Activated CD8-positive, alpha-beta memory T cell treated with anti-CD3 and anti-CD28 coated beads, Interleukin-2, amount 10 ng/mL, durations not matched to agents 7 days and 5 days (primary cell): ENCODE data around the gene DDC. TPM values are rescaled to one million over a fixed set of nuclear protein-coding genes. Genes with fewer than 3 reads are reported as not detected.

ENCODE experiments used
- ATAC-seq: fragments of 150-1000 bp; cut with Tn5 transposase; one replicate; pipeline ENCODE4 v1.10.0; 2021; ENCODE audit warnings: moderate library complexity
- CTCF ChIA-PET: fragments of 350-600 bp; sonication (Branson Sonifier 250); formaldehyde crosslinking; loops from one replicate; lab custom pipeline; 2021; ENCODE audit warnings: antibody characterized with exemption; lab: Charles Lee
- DNase-seq: peaks from one replicate; pipeline ENCODE4 v3.0.0-alpha.2; 2020
- H3K27ac Mint-ChIP-seq: one replicate; pipeline ENCODE4 v1.8.0; 2021; ENCODE audit warnings: mild to moderate bottlenecking, mixed read lengths
- H3K27me3 Mint-ChIP-seq: one replicate; pipeline ENCODE4 v1.8.0; 2021; ENCODE audit warnings: mixed read lengths
- H3K36me3 Mint-ChIP-seq: one replicate; pipeline ENCODE4 v1.8.0; 2021; ENCODE audit warnings: mild to moderate bottlenecking, mixed read lengths
- H3K4me1 Mint-ChIP-seq: one replicate; pipeline ENCODE4 v1.8.0; 2021; ENCODE audit warnings: mixed read lengths
- H3K4me3 Mint-ChIP-seq: one replicate; pipeline ENCODE4 v1.8.0; 2021; ENCODE audit warnings: mild to moderate bottlenecking, moderate library complexity, mixed read lengths
- H3K9me3 Mint-ChIP-seq: one replicate; pipeline ENCODE4 v1.8.0; 2022; ENCODE audit warnings: low read depth, mixed read lengths
- total RNA-seq, 2 experiments: library from RNA; stranded (reverse); gene quantifications; one replicate each; pipeline ENCODE4 v1.2.3, GENCODE V29; 2021

DDC gene
- total RNA-seq, 2 experiments from 2014 or later = not detected

DNA sequence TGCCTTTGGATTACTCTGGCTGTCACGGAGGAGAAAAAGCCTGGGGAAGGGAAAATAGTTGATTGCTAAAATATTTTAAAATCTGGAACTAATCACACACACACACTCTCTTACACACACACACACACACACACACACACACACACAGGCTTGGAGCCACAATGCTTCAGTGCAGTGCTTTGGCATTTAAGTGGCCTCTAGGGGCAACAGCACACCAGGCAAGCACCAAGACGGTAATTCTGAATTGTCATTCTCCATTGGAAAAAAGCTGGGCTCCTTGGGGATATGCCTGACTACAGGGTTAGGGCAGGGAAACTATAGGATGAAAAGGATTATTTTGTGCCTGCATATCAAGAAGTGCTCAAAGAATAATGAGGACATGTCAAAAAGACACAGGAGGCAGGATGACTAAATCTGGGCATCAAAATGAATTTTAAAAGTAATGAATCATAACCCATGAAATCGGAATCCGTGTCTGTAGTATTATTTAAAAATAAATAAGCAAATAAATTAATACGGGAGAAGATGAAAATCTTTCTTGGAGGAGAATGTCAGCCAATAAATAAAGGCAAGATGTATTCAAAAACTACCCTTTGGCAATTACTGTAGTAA, 30.4 kb upstream of the DDC start:
- Mint-ChIP-seq H3K27ac (peak overlapping the region; percentile 89), H3K27me3 (peaks cover 4% of the 10 kb centered on the region), H3K36me3 (peaks cover 5% of the 10 kb centered on the region), H3K4me1 (peaks cover 53% of the 10 kb centered on the region), H3K9me3 (no peaks in the 10 kb centered on the region), H3K4me3 (peak overlapping the region; percentile 23)
- DNase-seq (no peak), ATAC-seq (peak; percentile 67)
- CTCF ChIA-PET = interaction anchor here (0.6 to 5.0 kb wide), 9 partner anchors 12 to 503 kb away, joined by 3 to 23 read pairs (median 5); partner anchors contain the start of gene ZPBP

DNA sequence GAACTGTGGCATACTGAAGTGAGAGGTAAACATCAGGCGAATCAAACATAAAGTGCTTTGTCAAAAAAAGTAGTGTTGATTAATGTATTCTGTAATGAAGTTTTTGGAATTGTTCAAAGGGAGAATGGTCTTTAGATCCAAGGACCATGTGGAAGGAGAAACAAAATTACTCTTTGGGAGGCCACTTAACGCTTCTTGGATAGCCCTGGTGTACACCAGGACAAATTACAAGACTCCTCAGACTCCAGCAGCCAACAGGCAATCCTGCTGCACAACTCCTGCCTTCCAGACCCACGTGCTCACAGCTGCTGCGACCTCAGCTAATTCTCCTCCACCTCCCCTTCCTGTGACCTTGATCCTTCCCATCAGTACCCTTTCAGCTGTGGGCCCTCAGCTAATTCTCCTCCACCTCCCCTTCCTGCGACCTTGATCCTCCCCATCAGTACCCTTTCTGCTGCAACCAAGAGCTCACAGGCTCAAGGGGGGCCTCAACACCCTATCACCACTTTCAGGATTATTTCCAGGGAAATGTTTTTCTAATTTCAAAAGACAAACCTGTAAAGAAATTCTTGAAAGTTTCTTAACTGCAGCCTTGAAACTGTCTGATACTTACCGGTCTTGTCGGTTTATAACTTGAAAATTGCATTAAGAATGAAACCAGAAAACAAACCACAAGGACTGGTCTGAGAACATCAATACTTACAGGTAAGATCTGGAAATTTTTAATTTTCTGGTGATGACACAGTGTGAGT, 29.7 kb upstream of the DDC start:
- H3K9me3 Mint-ChIP-seq = no peaks in the 10 kb centered on the region
- H3K4me1 Mint-ChIP-seq = peaks cover 49% of the 10 kb centered on the region
- DNase-seq = no peak
- H3K27me3 Mint-ChIP-seq = peaks cover 4% of the 10 kb centered on the region
- H3K36me3 Mint-ChIP-seq = peaks cover 5% of the 10 kb centered on the region
- H3K27ac Mint-ChIP-seq = peak overlapping the region; percentile 89
- H3K4me3 Mint-ChIP-seq = peak overlapping the region; percentile 23
- CTCF ChIA-PET = interaction anchor here (0.9 to 5.0 kb wide), 7 partner anchors 15 to 502 kb away, joined by 3 to 23 read pairs (median 6); partner anchors contain the start of gene ZPBP
- ATAC-seq = peak; percentile 63

DNA sequence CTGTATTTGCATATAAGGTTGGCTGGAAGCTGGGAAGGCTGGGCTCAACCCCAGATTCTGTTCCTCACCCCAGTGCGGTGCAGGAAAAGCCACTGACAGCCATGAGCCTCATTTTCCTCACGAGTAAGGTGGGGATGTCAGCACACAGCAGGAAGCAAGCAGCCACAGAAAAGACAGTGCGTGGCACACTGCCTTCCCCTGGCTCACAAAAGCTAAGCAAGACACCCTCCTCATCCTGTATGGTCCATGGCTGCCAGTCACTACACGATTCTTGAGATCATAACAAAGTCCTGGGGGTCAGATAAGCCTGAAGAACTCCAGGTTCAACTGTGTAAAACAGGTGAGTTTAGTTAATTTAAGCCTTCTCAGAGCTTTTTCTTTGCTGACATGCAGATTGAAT, 28.9 kb upstream of the DDC start:
- CTCF ChIA-PET = interaction anchor here (0.9 to 5.0 kb wide), 6 partner anchors 9 to 501 kb away, joined by 3 to 23 read pairs (median 3); partner anchors contain the start of gene ZPBP
- DNase-seq (peak; percentile 53), ATAC-seq (peak; percentile 52)
- Mint-ChIP-seq H3K4me3 (no peak overlapping the region), H3K27ac (peak overlapping the region; percentile 89), H3K9me3 (no peaks in the 10 kb centered on the region), H3K36me3 (peaks cover 7% of the 10 kb centered on the region), H3K4me1 (peaks cover 56% of the 10 kb centered on the region), H3K27me3 (peaks cover 4% of the 10 kb centered on the region)

DNA sequence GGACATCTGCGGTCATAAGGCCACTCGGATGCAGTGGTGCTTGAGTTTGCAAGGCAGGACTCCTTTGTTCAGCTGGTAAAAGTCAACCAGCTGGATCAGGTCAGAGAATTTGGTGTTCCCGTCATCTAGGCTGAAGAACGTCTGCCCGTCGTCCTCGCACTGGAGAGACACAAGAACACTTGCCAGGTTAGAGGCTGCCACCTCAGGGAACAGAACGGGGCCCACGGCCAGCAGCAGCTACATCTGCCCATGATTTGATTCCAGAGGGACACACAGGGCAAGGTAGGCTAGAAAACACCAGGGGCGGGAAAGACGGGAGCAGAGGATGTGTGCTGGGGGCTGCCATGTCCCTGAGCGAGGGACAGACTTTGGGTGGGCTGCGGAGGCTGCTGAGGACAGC, 27.7 kb upstream of the DDC start:
- Mint-ChIP-seq H3K27me3 (peaks cover 4% of the 10 kb centered on the region), H3K4me3 (no peak overlapping the region), H3K4me1 (peaks cover 59% of the 10 kb centered on the region), H3K9me3 (no peaks in the 10 kb centered on the region), H3K36me3 (peaks cover 7% of the 10 kb centered on the region), H3K27ac (no peak overlapping the region)
- no peak for DNase-seq
- CTCF ChIA-PET = interaction anchor here (2.0 kb wide), 1 partner anchor 125 kb away, joined by 8 read pairs; no protein-coding TSS in a partner anchor
- no peak for ATAC-seq

DNA sequence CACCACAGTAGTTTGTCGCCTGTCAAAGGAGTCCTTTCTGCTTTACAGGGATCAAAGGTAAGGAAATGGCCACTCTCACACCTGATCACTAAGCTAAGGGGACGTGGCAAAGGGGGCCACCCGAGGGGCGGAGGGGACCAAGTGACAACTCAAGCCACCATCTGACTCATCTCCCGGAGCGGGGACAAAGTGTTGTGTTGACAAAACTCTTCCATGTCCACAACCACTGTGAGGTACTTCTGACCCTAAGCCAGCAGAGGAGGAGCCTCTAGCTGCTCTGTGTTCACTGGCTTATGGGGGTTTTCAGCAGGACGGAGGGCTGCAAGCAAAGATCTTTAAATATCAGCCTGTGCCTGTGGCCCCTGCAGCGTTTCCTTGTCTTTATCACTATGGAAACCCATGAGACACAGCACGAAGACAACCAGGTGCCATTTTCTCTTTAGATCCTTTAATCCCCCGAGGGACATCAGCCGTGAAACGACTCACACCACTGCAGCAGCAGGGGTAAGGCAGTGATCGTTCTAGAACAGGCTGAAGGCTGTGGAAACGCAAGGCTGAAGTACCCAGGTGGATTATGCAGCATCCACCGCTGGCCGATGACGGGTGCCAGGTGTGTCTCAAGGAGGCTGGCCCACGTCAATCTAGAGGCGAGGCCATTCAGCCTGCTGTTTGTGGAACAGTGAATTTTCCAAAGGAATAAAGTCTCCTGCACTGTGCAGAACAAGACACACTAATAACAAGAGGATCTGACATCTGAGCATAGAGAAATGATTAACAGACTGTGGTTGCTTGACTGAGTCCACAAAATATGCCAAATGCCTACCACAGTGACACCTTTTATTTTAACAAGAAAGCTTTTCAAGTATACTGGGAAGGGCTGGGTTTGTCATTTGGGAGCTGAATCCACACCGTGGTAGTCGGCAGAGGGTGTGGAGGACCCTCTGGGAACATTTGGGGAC, 26.6 kb upstream of the DDC start:
- Mint-ChIP-seq H3K4me1 (peaks cover 65% of the 10 kb centered on the region), H3K27me3 (peaks cover 4% of the 10 kb centered on the region), H3K4me3 (no peak overlapping the region), H3K36me3 (peaks cover 8% of the 10 kb centered on the region), H3K27ac (no peak overlapping the region), H3K9me3 (no peaks in the 10 kb centered on the region)
- CTCF ChIA-PET = no interaction called here
- no peak for ATAC-seq
- DNase-seq = no peak

DNA sequence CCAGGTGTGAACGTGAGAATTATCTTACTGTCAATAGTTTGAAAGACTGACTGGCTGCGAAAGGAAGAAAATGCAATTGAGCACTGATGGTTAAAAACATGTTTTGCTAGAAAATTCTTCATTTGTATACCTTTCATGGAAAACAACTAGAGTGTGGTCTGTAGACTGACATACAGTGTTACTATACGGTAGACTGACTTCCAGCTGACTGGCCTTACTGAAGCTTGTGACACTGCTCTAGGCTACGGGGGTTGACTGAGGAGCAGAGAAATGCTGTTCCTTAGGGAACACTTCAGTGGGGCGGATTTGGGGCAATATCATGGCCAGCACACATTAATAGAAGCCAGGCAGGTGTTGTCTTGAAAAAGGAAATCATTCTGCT, 25.9 kb upstream of the DDC start:
- no peak overlapping the region for H3K4me3 Mint-ChIP-seq
- H3K27ac Mint-ChIP-seq = no peak overlapping the region
- peaks cover 9% of the 10 kb centered on the region for H3K36me3 Mint-ChIP-seq
- peaks cover 59% of the 10 kb centered on the region for H3K4me1 Mint-ChIP-seq
- peaks cover 1% of the 10 kb centered on the region for H3K9me3 Mint-ChIP-seq
- CTCF ChIA-PET = no interaction called here
- H3K27me3 Mint-ChIP-seq = peaks cover 4% of the 10 kb centered on the region
- ATAC-seq (no peak), DNase-seq (no peak)

DNA sequence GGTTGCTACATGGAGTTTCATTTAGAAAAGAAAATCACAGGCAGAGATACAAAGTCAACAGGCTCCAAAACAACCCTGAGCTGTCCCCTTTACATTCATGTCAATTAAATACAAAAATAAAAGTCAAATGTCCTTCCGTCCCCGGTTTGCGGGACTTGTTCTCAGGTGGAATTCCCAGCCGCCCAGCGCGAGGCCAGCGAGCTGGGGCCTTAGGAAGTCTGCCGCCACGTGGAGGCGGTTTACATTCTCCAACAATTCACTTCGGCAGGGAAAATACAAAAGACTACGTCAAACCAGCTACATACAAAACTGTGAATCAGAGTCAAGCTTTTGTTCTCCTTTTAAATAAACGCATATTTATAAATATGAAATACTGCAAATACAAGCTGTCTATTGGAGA, 25.3 kb upstream of the DDC start:
- CTCF ChIA-PET = no interaction called here
- H3K4me3 Mint-ChIP-seq = no peak overlapping the region
- DNase-seq = no peak
- peaks cover 4% of the 10 kb centered on the region for H3K27me3 Mint-ChIP-seq
- ATAC-seq = no peak
- peaks cover 8% of the 10 kb centered on the region for H3K36me3 Mint-ChIP-seq
- peaks cover 54% of the 10 kb centered on the region for H3K4me1 Mint-ChIP-seq
- no peak overlapping the region for H3K27ac Mint-ChIP-seq
- H3K9me3 Mint-ChIP-seq = peaks cover 2% of the 10 kb centered on the region

DNA sequence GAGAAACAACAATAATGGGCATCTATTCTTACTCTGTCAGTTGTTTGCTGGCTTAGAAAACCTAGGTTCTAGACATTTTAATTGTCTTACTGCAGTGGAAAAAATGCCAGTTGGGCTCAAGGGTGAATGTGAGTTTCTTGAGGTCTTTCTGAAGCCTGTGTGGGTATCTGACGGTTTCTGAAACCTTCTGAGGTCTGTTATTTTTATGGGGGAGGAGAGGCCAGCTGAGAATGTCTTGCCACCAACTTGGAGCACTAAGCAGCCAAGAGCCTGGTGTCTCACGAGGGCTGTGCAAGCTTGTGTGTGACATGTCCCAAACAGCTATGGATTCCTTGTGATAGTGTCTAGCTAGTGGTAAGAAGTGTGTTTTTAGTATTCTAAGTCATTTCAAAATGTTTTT, 24.2 kb upstream of the DDC start:
- Mint-ChIP-seq H3K36me3 (peaks cover 8% of the 10 kb centered on the region), H3K27me3 (peaks cover 4% of the 10 kb centered on the region), H3K4me1 (peaks cover 42% of the 10 kb centered on the region), H3K9me3 (peaks cover 2% of the 10 kb centered on the region), H3K27ac (no peak overlapping the region), H3K4me3 (no peak overlapping the region)
- CTCF ChIA-PET = interaction anchor here (1.6 to 2.1 kb wide), 2 partner anchors 20 to 44 kb away, joined by 4 to 5 read pairs; no protein-coding TSS in a partner anchor
- ATAC-seq (peak; percentile 38), DNase-seq (no peak)

DNA sequence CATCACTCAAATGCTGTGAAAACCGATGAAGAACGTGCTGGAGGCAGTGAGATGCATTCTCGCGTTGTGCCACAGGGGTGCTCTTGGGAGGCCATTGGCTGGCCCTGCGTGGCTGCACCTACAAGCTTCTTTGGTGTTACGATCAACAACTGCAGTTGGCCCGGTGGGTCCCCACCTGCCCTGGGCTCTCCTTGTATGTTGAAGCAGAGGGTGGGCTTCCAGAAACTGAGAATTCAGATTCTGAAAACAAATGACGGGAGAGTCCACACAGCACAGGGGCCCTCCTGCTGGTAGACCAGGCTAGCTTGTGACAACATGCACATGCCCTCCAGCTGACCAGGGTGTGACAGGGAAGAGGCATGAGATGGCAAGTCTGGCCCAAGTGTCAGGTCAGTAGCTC, 23.7 kb upstream of the DDC start:
- peak; percentile 16 for ATAC-seq
- CTCF ChIA-PET = interaction anchor here (1.0 to 2.1 kb wide), 3 partner anchors 20 to 121 kb away, joined by 3 to 5 read pairs (median 4); no protein-coding TSS in a partner anchor
- H3K36me3 Mint-ChIP-seq = peaks cover 12% of the 10 kb centered on the region
- peaks cover 4% of the 10 kb centered on the region for H3K27me3 Mint-ChIP-seq
- peak overlapping the region; percentile 9 for H3K27ac Mint-ChIP-seq
- peaks cover 2% of the 10 kb centered on the region for H3K9me3 Mint-ChIP-seq
- DNase-seq = no peak
- H3K4me1 Mint-ChIP-seq = peaks cover 38% of the 10 kb centered on the region
- no peak overlapping the region for H3K4me3 Mint-ChIP-seq

DNA sequence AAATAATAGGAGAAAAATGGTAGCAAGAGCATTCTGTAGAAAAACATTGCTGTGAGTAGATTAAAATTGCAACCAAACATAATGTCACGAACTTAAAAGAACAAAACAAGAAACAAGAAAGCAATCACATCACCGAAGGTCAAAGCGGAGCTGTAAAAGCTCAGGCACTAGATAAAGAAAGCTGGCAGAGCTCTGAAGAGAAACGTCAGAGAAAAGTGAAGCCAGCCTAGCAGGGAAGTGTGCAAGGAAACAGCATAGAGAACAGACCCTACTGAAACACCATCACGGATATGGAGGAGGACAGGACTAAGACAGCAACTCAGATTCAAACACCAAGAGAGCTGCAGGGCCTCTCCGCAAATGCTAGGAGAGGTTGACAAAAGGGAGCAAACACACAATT, 22.5 kb upstream of the DDC start:
- no peak overlapping the region for H3K27ac Mint-ChIP-seq
- peaks cover 9% of the 10 kb centered on the region for H3K9me3 Mint-ChIP-seq
- peaks cover 1% of the 10 kb centered on the region for H3K27me3 Mint-ChIP-seq
- H3K36me3 Mint-ChIP-seq = peaks cover 16% of the 10 kb centered on the region
- CTCF ChIA-PET = interaction anchor here (1.0 to 1.6 kb wide), 3 partner anchors 19 to 575 kb away, joined by 3 to 4 read pairs (median 4); no protein-coding TSS in a partner anchor
- no peak overlapping the region for H3K4me3 Mint-ChIP-seq
- ATAC-seq (no peak), DNase-seq (no peak)
- H3K4me1 Mint-ChIP-seq = peaks cover 30% of the 10 kb centered on the region

DNA sequence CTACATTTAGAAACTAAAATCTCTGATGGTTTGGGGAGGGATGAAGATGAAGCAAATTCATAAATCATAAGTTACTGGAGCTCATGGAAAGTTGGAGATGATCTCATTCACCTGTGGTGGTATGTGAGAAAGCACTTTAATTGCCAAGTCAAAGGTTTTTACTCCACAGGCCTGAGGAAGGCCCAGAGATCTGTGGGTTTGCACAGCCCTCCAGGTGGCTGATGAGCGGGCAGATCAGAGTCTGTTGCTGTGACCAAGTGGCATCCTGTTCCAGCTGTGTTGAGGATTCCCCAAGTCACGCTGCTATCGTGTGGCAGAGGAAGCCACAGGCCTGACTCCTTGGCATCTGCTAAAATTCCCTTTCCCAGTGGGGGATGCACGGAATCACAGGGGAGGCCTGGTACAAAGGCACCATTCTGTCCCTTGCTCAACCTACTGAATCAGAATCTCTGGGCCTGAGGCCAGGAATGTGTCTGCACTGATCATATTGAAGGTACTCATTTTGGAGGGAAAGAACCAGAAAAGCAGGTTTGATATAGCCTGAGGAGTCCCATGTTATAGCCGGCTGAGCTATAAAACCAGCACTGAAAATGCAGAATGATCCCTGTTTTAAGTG, 19.7 kb upstream of the DDC start:
- H3K27me3 Mint-ChIP-seq = peaks cover 14% of the 10 kb centered on the region
- CTCF ChIA-PET = no interaction called here
- H3K36me3 Mint-ChIP-seq = peaks cover 16% of the 10 kb centered on the region

DNA sequence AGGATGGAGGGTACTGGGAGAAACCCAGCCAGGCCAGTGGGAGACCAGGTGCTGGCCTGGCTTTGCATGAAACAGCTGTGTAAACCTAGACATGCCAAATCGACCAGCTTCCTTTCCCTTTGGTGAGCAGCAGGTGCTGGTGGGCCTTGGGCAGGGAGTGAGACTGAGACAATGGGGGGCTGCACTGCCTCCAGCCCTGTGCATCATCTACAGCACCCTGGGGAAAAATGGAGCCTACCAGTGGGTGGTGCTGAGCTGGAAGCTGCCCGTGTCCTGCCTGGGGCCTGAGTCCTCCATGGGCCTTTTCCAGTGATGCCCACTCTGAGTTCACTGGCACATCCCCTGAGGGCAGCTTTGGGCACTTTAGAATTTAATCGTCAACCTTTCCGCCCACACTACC, 19.2 kb upstream of the DDC start:
- Mint-ChIP-seq H3K4me3 (no peak overlapping the region), H3K27ac (no peak overlapping the region), H3K36me3 (peaks cover 14% of the 10 kb centered on the region), H3K27me3 (peaks cover 17% of the 10 kb centered on the region), H3K9me3 (peaks cover 11% of the 10 kb centered on the region), H3K4me1 (peaks cover 20% of the 10 kb centered on the region)
- ATAC-seq (no peak), DNase-seq (no peak)
- CTCF ChIA-PET = no interaction called here

More for the DNA sequence above, 19.7 kb upstream of the DDC start:
- DNase-seq = no peak
- ATAC-seq = no peak
- H3K4me3 Mint-ChIP-seq = no peak overlapping the region
- H3K9me3 Mint-ChIP-seq = peaks cover 11% of the 10 kb centered on the region
- no peak overlapping the region for H3K27ac Mint-ChIP-seq
- peaks cover 25% of the 10 kb centered on the region for H3K4me1 Mint-ChIP-seq
